GM21619 (cell line): ENCODE measurements around the gene RBPJL.

Experiments
- ATAC-seq: cut with Tn5 transposase; IDR thresholded peaks from one replicate; pipeline ENCODE4 v1.9.1; 2021; ENCODE audit not compliant: unreplicated experiment

RBPJL gene

GRCh38 chr20:45316150-45317080, 9.8 kb downstream of the RBPJL start:
- no peak for ATAC-seq

- no peak for ATAC-seq
Observed at GRCh38 chr20:45317826-45318225, 11.2 kb downstream of the RBPJL start.

- no peak for ATAC-seq
Observed at GRCh38 chr20:45318386-45318939, 11.8 kb downstream of the RBPJL start.

GRCh38 chr20:45318948-45319347, 12.3 kb downstream of the RBPJL start:
- no peak for ATAC-seq

- ATAC-seq: peak; percentile 72
Observed at GRCh38 chr20:45320948-45321595, 14.4 kb downstream of the RBPJL start.

GRCh38 chr20:45322952-45323383, 16.3 kb downstream of the RBPJL start:
- ATAC-seq: no peak

GRCh38 chr20:45323731-45324130, 17.1 kb downstream of the RBPJL start:
- ATAC-seq: no peak

GRCh38 chr20:45325371-45325770, 18.7 kb downstream of the RBPJL start:
- no peak for ATAC-seq

- no peak for ATAC-seq
Observed at GRCh38 chr20:45328451-45328850, 21.8 kb downstream of the RBPJL start.

GRCh38 chr20:45329497-45330319, 23.1 kb downstream of the RBPJL start:
- ATAC-seq: no peak

- ATAC-seq: no peak
Observed at GRCh38 chr20:45330476-45330875, 23.8 kb downstream of the RBPJL start.

- ATAC-seq: no peak
Observed at GRCh38 chr20:45336530-45337366, 30.1 kb downstream of the RBPJL start.

- ATAC-seq: no peak
Observed at GRCh38 chr20:45337367-45338120, 30.9 kb downstream of the RBPJL start.

- no peak for ATAC-seq
Observed at GRCh38 chr20:45338121-45339030, 31.7 kb downstream of the RBPJL start.

- ATAC-seq: no peak
Observed at GRCh38 chr20:45339084-45339483, 32.4 kb downstream of the RBPJL start.

GRCh38 chr20:45339799-45340198, 33.2 kb downstream of the RBPJL start:
- ATAC-seq: no peak

- ATAC-seq: no peak
Observed at GRCh38 chr20:45340236-45340847, 33.7 kb downstream of the RBPJL start.

- ATAC-seq: no peak
Observed at GRCh38 chr20:45340951-45341350, 34.3 kb downstream of the RBPJL start.
